GM12878 (cell line): Measurements from ENCODE around the gene CHD1. TPM values are rescaled to one million over a fixed set of nuclear protein-coding genes. Genes with fewer than 3 reads are reported as not detected.

Experiments used
- ATAC-seq: fragments of 200-7000 bp; cut with Tn5 transposase; 3 replicates; pipeline ENCODE4 v1.9.1; 2020; ENCODE audit warnings: mild to moderate bottlenecking, moderate library complexity
- BruUV-seq: library from RNA; stranded (reverse); fragments of 400-500 nt; replicated peaks from 2 replicates; lab custom pipeline; 2021; lab: Mats Ljungman, UMichigan
- CTCF ChIA-PET: fragments of 300-600 bp; sonication (Branson Sonifier 250); formaldehyde crosslinking; extraction: SDS; loops from one replicate; lab custom pipeline; 2021; ENCODE audit warnings: inconsistent platforms; lab: Yijun Ruan, JAX
- POLR2A ChIA-PET: fragments of 350-600 bp; formaldehyde crosslinking; extraction: SDS; loops from one replicate; lab custom pipeline; 2021; ENCODE audit warnings: inconsistent platforms; lab: Charles Lee
- RAD21 ChIA-PET: fragments of 300-600 bp; sonication (Branson Sonifier 250); formaldehyde crosslinking; loops from one replicate; lab custom pipeline; 2023; ENCODE audit warnings: antibody characterized with exemption; ENCODE audit not compliant: unreplicated experiment; lab: Charles Lee
- SMC1A ChIA-PET: fragments of 300-600 bp; sonication (Branson Sonifier 250); formaldehyde crosslinking; loops from one replicate; lab custom pipeline; 2023; ENCODE audit not compliant: unreplicated experiment, uncharacterized antibody; lab: Charles Lee
- DNase-seq: peaks from one replicate; pipeline ENCODE4 v3.0.0-alpha.2; 2011; ENCODE audit warnings: low read depth, low spot score
- FAIRE-seq: peaks from 3 replicates; lab custom pipeline; 2011; peaks lifted over from hg19 to GRCh38; lab: Jason Lieb, UNC
- H2AFZ ChIP-seq: 2 replicates; pipeline ENCODE4 v1.6.0; 2011; ENCODE audit warnings: low read depth, low read length, control low read depth; ENCODE audit not compliant: control insufficient read depth
- H3K27ac ChIP-seq: 2 replicates; pipeline ENCODE4 v1.5.1; 2011; ENCODE audit warnings: control low read depth; ENCODE audit not compliant: control insufficient read depth, insufficient read depth
- H3K27me3 ChIP-seq, 2 experiments: replicated peaks in 1 of 2; 2 replicates each; pipeline versions ENCODE4 v1.6.0 to v1.6.1; 2011; ENCODE audit warnings: low read length in 1 of 2; ENCODE audit not compliant: control insufficient read depth in 2 of 2, insufficient read depth in 2 of 2
- H3K36me3 ChIP-seq, 2 experiments: 2 replicates each; pipeline ENCODE4 v1.5.1; 2011; ENCODE audit warnings: low read length in 1 of 2; ENCODE audit not compliant: control insufficient read depth in 2 of 2, insufficient read depth in 2 of 2
- H3K4me1 ChIP-seq: 2 replicates; pipeline ENCODE4 v1.6.1; 2011; ENCODE audit warnings: mild to moderate bottlenecking, low read length, moderate library complexity, mixed read lengths; ENCODE audit not compliant: control insufficient read depth, insufficient read depth
- H3K4me2 ChIP-seq: 2 replicates; pipeline ENCODE4 v1.6.0; 2011; ENCODE audit warnings: control low read depth; ENCODE audit not compliant: control insufficient read depth, insufficient read depth
- H3K4me3 ChIP-seq: fragments of 200-600 bp; sonication (generic); 2 replicates; pipeline ENCODE4 v1.5.1; 2016
- H3K79me2 ChIP-seq: 2 replicates; pipeline ENCODE4 v1.6.0; 2011; ENCODE audit warnings: low read length; ENCODE audit not compliant: control insufficient read depth, insufficient read depth
- H3K9ac ChIP-seq: 2 replicates; pipeline ENCODE4 v1.8.0; 2011; ENCODE audit warnings: low read length, control low read depth, mixed read lengths; ENCODE audit not compliant: control insufficient read depth, insufficient read depth
- H3K9me3 ChIP-seq: replicated peaks from 3 replicates; pipeline ENCODE4 v1.5.1; 2011; ENCODE audit warnings: mild to moderate bottlenecking, low read length; ENCODE audit not compliant: control insufficient read depth, insufficient read depth
- H4K20me1 ChIP-seq: 2 replicates; pipeline ENCODE4 v1.6.0; 2011; ENCODE audit not compliant: control insufficient read depth, insufficient read depth
- ATF2 ChIP-seq: IDR thresholded peaks from 2 replicates; pipeline ENCODE4 v1.6.1; 2012; ENCODE audit warnings: low read length, inconsistent platforms
- ATF7 ChIP-seq: fragments of 450-650 bp; IDR thresholded peaks from 2 replicates; pipeline ENCODE4 v1.6.1; 2016; ENCODE audit warnings: low read depth, mild to moderate bottlenecking
- BACH1 ChIP-seq: fragments of 450-650 bp; IDR thresholded peaks from 2 replicates; pipeline ENCODE4 v1.6.1; 2017; ENCODE audit warnings: mild to moderate bottlenecking, borderline replicate concordance
- CHD2 ChIP-seq: IDR thresholded peaks from 2 replicates; pipeline ENCODE4 v1.6.1; 2011; ENCODE audit warnings: low read depth, low read length, improper control_type of control experiment, borderline replicate concordance
- ELK1 ChIP-seq: IDR thresholded peaks from 2 replicates; pipeline ENCODE4 v1.6.1; 2012; ENCODE audit warnings: low read depth, low read length, improper control_type of control experiment
- EP300 ChIP-seq, 2 experiments: fragments of 150-350 bp in 1 of 2; IDR thresholded peaks; 2 replicates each; pipeline ENCODE4 v1.6.1; 2011 to 2012; ENCODE audit warnings: low read depth in 2 of 2, low read length in 2 of 2, borderline replicate concordance in 1 of 2, improper control_type of control experiment in 1 of 2, inconsistent platforms in 1 of 2; ENCODE audit not compliant: control insufficient read depth in 1 of 2
- ETV6 ChIP-seq, 2 experiments: fragments of 450-650 bp in 1 of 2; IDR thresholded peaks in 1 of 2; conservative IDR thresholded peaks in 1 of 2; 2 replicates each; pipeline ENCODE4 v1.6.1; 2014; ENCODE audit warnings: antibody characterized with exemption in 1 of 2, borderline replicate concordance in 1 of 2, low read depth in 1 of 2, mild to moderate bottlenecking in 1 of 2, moderate library complexity in 1 of 2
- HSF1 ChIP-seq: fragments of 150-350 bp; IDR thresholded peaks from 2 replicates; pipeline ENCODE4 v1.6.1; 2014; ENCODE audit warnings: mild to moderate bottlenecking, low read depth, low read length
- KAT2A ChIP-seq: conservative IDR thresholded peaks from 2 replicates; pipeline ENCODE4 v1.6.1; 2011; ENCODE audit warnings: low read depth, low read length; ENCODE audit not compliant: control insufficient read depth
- LARP7 ChIP-seq: fragments of 450-650 bp; IDR thresholded peaks from 2 replicates; pipeline ENCODE4 v1.6.1; 2017; ENCODE audit warnings: mild to moderate bottlenecking
- MYB ChIP-seq: fragments of 150-350 bp; IDR thresholded peaks from 2 replicates; pipeline ENCODE4 v1.6.1; 2014; ENCODE audit warnings: mild to moderate bottlenecking, low read depth, low read length, borderline replicate concordance
- NFYB ChIP-seq: IDR thresholded peaks from 2 replicates; pipeline ENCODE4 v1.6.1; 2011; ENCODE audit warnings: low read depth, mild to moderate bottlenecking, low read length, improper control_type of control experiment, moderate library complexity; ENCODE audit not compliant: insufficient read depth
- NKRF ChIP-seq: fragments of 450-650 bp; conservative IDR thresholded peaks from 2 replicates; pipeline ENCODE4 v1.6.1; 2017; ENCODE audit warnings: mild to moderate bottlenecking, moderate library complexity
- RBBP5 ChIP-seq: fragments of 200-600 bp; sonication (generic); conservative IDR thresholded peaks from 2 replicates; pipeline ENCODE4 v1.6.1; 2016
- RELA ChIP-seq: fragments of 450-650 bp; IDR thresholded peaks from 2 replicates; pipeline ENCODE4 v1.8.0; 2014; ENCODE audit warnings: borderline replicate concordance; ENCODE audit not compliant: partially characterized antibody
- SPI1 ChIP-seq: IDR thresholded peaks from 2 replicates; pipeline ENCODE4 v1.6.1; 2011; ENCODE audit warnings: low read depth, mild to moderate bottlenecking, low read length, moderate library complexity, borderline replicate concordance; ENCODE audit not compliant: insufficient read depth
- YBX1 ChIP-seq: fragments of 450-650 bp; IDR thresholded peaks from 2 replicates; pipeline ENCODE4 v1.6.1; 2016; ENCODE audit warnings: antibody characterized with exemption
- ZNF274 ChIP-seq: IDR thresholded peaks from one replicate; pipeline ENCODE4 v1.8.0; 2011; ENCODE audit not compliant: insufficient read length, insufficient read depth
- ZNF384 ChIP-seq: IDR thresholded peaks from 2 replicates; pipeline ENCODE4 v1.6.1; 2012; ENCODE audit warnings: low read depth, mild to moderate bottlenecking, low read length, improper control_type of control experiment, borderline replicate concordance
- in situ Hi-C: fragments of 300-500 bp; cut with MboI; formaldehyde crosslinking; loops from 9 replicates; pipeline ENCODE4 v1.14.3; 2018; ENCODE audit warnings: mixed read lengths
- intact Hi-C: fragments of 100-400 bp; cut with micrococcal nuclease; formaldehyde crosslinking; loops from one replicate; pipeline ENCODE4 v1.14.2; 2022; ENCODE audit not compliant: unreplicated experiment
- polyA plus RNA-seq, 11 experiments: library from polyadenylated mRNA; depleted of rRNA in 4 of 11; unstranded in 6 of 11; stranded (reverse) in 5 of 11; fragments of >200 nt; fragmentation: Nextera tagmentation in 4 of 11; fragmentation: Illumina TruSeq in 1 of 11; extraction: Ambion mirVana in 4 of 11; extraction: Trizol in 1 of 11; gene quantifications; 1 replicate in 1 of 11; 2 replicates in 10 of 11; pipeline versions ENCODE4 v1.2.1 to v1.2.3, GENCODE V29; 2011 to 2016; ENCODE audit warnings: inconsistent platforms in 2 of 11, missing spikeins in 2 of 11, low read depth in 1 of 11
- total RNA-seq, 4 experiments: library from RNA; depleted of rRNA in 3 of 4; stranded (reverse); fragments of >200 nt in 3 of 4; fragmentation: Illumina TruSeq in 1 of 4; extraction: Trizol in 1 of 4; gene quantifications; 2 replicates each; pipeline versions ENCODE4 v1.2.1 to v1.2.3, GENCODE V29; 2013 to 2021

The CHD1 gene
- total and polyA plus RNA-seq, 10 of the 15 experiments (the other 5 are each of a cell fraction or from before 2014, with no cell fraction given): 25.5 to 158 (median 50.5) TPM

GRCh38 chr5:98913911-98914310 is 14.9 kb downstream of the CHD1 start:
- no peak overlapping the region for H3K4me3 ChIP-seq
- ATAC-seq (peak; percentile 47), FAIRE-seq (no peak), DNase-seq (no peak)
- intact Hi-C loops: no loop called here
- H3K27ac ChIP-seq: no peak overlapping the region
- no peak overlapping the region for H3K9ac ChIP-seq
- in situ Hi-C loops: no loop called here
- no peak overlapping the region for H2AFZ ChIP-seq
- SMC1A ChIA-PET: interaction anchor here (0.9 to 2.1 kb wide), 10 partner anchors 8 to 118 kb away, joined by 3 to 10 read pairs (median 5); no protein-coding TSS in a partner anchor
- H3K27me3 ChIP-seq: no peaks in the 10 kb centered on the region
- POLR2A ChIA-PET: interaction anchor here (0.6 to 1.1 kb wide), 4 partner anchors 10 to 113 kb away, joined by 3 to 5 read pairs (median 3); no protein-coding TSS in a partner anchor
- H3K4me2 ChIP-seq: no peak overlapping the region; the same call in 1 of the 2 replicates
- H3K36me3 ChIP-seq: peaks cover 2 to 11% of the 10 kb centered on the region in 2 experiments; a peak in 3 of 4 replicates
- peaks cover 85% of the 10 kb centered on the region for H3K79me2 ChIP-seq
- no TSS peak for BruUV-seq
- peaks cover 4% of the 10 kb centered on the region; the same call in 1 of the 2 replicates for H4K20me1 ChIP-seq
- H3K4me1 ChIP-seq: no peaks in the 10 kb centered on the region; the same call in 1 of the 2 replicates
- CTCF ChIA-PET: interaction anchor here (0.7 to 4.0 kb wide), 11 partner anchors 8 to 149 kb away, joined by 3 to 22 read pairs (median 6); no protein-coding TSS in a partner anchor
- RAD21 ChIA-PET: interaction anchor here (1.3 to 2.2 kb wide), 4 partner anchors 10 to 146 kb away, joined by 5 to 9 read pairs (median 6); partner anchors contain the start of gene CHD1
- H3K9me3 ChIP-seq: no peaks in the 10 kb centered on the region
- no peak for TF ChIP-seq BACH1
- no peak for TF ChIP-seq ATF7
- TF ChIP-seq RBBP5: no peak
- no peak for TF ChIP-seq MYB
- no peak for TF ChIP-seq ATF2
- TF ChIP-seq EP300 (IDR thresholded peaks at IDR 0.05; ENCODE audit: borderline replicate concordance in 1 of 2, control insufficient read depth in 1 of 2, low read depth in 2 of 2, low read length in 2 of 2): no peak
- no peak for TF ChIP-seq KAT2A
- no peak for TF ChIP-seq CHD2
- TF ChIP-seq LARP7: no peak
- TF ChIP-seq ELK1: no peak
- no peak for TF ChIP-seq NKRF
- TF ChIP-seq ETV6 (conservative IDR thresholded peaks at IDR 0.05 in 1 of 2, IDR thresholded peaks at IDR 0.05 in 1 of 2; ENCODE audit: borderline replicate concordance in 1 of 2, low read depth in 1 of 2): no peak
- no peak for TF ChIP-seq RELA
- no peak for TF ChIP-seq SPI1
- TF ChIP-seq HSF1: no peak
- no peak for TF ChIP-seq YBX1
- TF ChIP-seq ZNF384: no peak
- no peak for TF ChIP-seq NFYB
- TF ChIP-seq ZNF274: no peak
